ENCODE data around the gene LGR5. TPM values are rescaled to one million over a fixed set of nuclear protein-coding genes. Genes with fewer than 3 reads are reported as not detected.

The LGR5 gene
- total RNA-seq, 4 donors from 2014 or later = 0.21 TPM; not detected in 3

GRCh38 chr12:71399197-71399596 lies 40.4 kb upstream of the LGR5 start:
- no peak for TF ChIP-seq CTCF (IDR thresholded peaks at IDR 0.05)
- no peak for TF ChIP-seq POLR2A (IDR thresholded peaks at IDR 0.05)
- 74 to 77% methylated on average over 2 of the region's 2 CpGs for WGBS, 2 donors
- no peak for DNase-seq
- H3K36me3 ChIP-seq = no peaks in the 10 kb centered on the region
- no peaks in the 10 kb centered on the region for H3K9me3 ChIP-seq
- no peak overlapping the region for H3K27ac ChIP-seq
- intact Hi-C loops (cut with DNase I) = no loop called here
- no peaks in the 10 kb centered on the region for H3K27me3 ChIP-seq
- H3K4me1 ChIP-seq = no peaks in the 10 kb centered on the region
- H3K4me3 ChIP-seq = no peak overlapping the region

DNA sequence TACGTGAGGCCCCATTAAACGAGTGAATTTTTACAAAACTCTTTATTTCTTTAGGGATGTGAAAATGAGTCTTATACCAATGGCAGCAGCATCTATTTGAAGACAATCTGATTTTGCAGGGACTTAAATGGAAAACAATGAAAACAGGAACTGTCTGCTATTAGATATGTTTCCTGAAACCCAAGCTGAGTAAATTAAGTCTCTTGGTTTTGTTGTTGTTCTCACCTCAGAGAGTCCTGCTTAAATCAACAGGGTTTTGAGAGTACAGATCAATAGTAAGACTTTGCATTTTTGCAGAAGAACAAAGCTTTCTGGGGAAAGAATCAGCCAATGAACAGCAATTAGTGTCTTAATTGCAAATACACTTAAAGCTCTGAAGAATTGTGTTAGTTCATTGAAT lies 39.1 kb upstream of the LGR5 start:
- intact Hi-C loops (cut with DNase I) = no loop called here
- H3K4me3 ChIP-seq = no peak overlapping the region
- H3K4me1 ChIP-seq = no peaks in the 10 kb centered on the region
- WGBS, 2 donors = 69 to 76% methylated on average over 2 of the region's 2 CpGs
- H3K27ac ChIP-seq = no peak overlapping the region
- no peaks in the 10 kb centered on the region for H3K9me3 ChIP-seq
- no peaks in the 10 kb centered on the region for H3K27me3 ChIP-seq
- no peak for DNase-seq
- no peak for TF ChIP-seq POLR2A (IDR thresholded peaks at IDR 0.05)
- no peak for TF ChIP-seq CTCF (IDR thresholded peaks at IDR 0.05)
- H3K36me3 ChIP-seq = no peaks in the 10 kb centered on the region

DNA sequence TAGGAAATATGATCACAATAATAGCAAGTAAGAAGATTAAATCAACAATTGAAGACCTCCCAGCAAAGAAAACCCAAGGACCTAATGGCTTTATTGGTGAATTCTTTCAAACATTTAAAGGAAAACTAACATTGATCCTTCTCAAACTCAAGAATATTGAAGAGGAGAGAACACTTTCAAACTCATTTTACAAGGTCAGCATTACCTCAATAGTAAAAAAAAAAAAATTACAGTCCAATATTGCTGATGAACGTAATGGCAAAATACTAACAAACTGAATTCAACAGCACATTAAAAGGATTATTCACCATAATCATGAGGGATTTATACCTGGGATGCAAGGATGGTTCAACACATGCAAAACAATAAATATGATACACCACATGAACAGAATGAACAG lies 33.7 kb upstream of the LGR5 start:
- peaks cover 0 to 7% (median 4%) of the 10 kb centered on the region in 3 donors for H3K9me3 ChIP-seq
- no peaks in the 10 kb centered on the region for H3K27me3 ChIP-seq
- no peak overlapping the region for H3K4me3 ChIP-seq
- no peaks in the 10 kb centered on the region for H3K4me1 ChIP-seq
- no peak overlapping the region for H3K27ac ChIP-seq
- TF ChIP-seq CTCF (IDR thresholded peaks at IDR 0.05) (no peak), POLR2A (IDR thresholded peaks at IDR 0.05) (no peak)
- 81 to 92% methylated on average over 1 of the region's 1 CpG for WGBS, 2 donors
- no peaks in the 10 kb centered on the region for H3K36me3 ChIP-seq
- no peak for DNase-seq
- intact Hi-C loops (cut with DNase I) = no loop called here

DNA sequence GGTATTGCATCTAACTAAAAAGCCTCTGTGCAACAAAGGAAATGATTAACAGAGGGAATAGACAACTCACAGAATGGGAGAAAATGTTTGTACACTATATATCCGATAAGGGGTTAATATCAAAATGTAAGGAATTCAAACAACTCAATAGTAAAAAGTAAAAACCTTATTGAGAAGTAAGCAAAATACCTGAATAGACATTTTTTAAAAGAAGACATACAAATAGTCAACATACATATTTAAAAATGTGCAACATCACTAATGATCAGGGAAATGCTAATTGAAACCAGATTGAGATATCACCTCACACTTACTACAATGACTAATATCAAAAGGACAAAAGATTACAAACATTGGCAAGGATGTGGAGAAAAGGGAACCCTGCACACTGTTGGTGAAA lies 31.9 kb upstream of the LGR5 start:
- Histone ChIP-seq H3K27me3 (no peaks in the 10 kb centered on the region), H3K4me3 (no peak overlapping the region), H3K36me3 (no peaks in the 10 kb centered on the region), H3K4me1 (no peaks in the 10 kb centered on the region), H3K9me3 (peaks cover 0 to 9% (median 7%) of the 10 kb centered on the region in 3 donors), H3K27ac (no peak overlapping the region)
- DNase-seq = no peak
- intact Hi-C loops (cut with DNase I) = no loop called here
- TF ChIP-seq CTCF (IDR thresholded peaks at IDR 0.05) (no peak), POLR2A (IDR thresholded peaks at IDR 0.05) (no peak)
- 78 to 100% methylated on average over 1 of the region's 1 CpG for WGBS, 2 donors

GRCh38 chr12:71410844-71411243 lies 28.8 kb upstream of the LGR5 start:
- H3K9me3 ChIP-seq = peaks cover 0 to 9% (median 7%) of the 10 kb centered on the region in 3 donors
- TF ChIP-seq CTCF (IDR thresholded peaks at IDR 0.05) (no peak), POLR2A (IDR thresholded peaks at IDR 0.05) (no peak)
- H3K27ac ChIP-seq = no peak overlapping the region
- no peak overlapping the region for H3K4me3 ChIP-seq
- no peaks in the 10 kb centered on the region for H3K4me1 ChIP-seq
- no peaks in the 10 kb centered on the region for H3K36me3 ChIP-seq
- no peaks in the 10 kb centered on the region for H3K27me3 ChIP-seq
- DNase-seq = no peak
- intact Hi-C loops (cut with DNase I) = loop anchor here (10.0 kb wide), 1 partner anchor 334 kb away; no protein-coding TSS in a partner anchor

Data from esophagus squamous epithelium (tissue), 5 donors.